ENCODE data around the gene SCN10A.

The SCN10A gene

DNA sequence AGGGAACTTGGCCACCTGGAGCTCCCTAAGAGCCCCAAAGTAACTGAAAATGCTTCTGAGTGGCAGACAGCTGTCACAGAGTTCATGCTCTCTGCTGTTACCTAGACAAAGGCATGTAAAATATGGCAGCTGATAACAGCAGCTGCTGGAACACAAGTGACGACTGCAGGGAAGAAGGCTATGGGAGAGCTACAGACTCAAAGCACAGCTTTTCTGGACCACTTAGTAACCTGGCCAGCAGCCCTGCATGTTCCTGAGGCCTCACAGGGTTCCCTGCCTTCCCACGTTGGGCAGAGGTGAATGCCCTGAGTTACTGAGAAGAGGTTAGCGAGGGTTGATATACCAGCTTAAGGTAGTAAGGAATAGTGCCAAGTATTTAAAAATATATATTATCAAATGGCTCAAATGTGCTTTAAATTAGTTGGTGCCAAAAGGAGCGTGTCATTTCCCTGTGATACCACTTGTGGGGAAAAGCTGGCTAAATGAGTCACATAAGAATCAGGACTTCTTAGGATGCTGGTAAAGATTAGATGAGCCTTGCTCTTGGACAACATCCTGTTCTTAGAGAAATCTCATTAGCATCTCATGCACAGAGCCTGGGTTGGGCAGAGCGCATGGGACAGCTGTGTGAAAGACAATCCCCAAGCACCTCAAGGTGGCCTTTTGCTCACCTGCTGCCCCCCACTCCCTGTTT is 90.1 kb downstream of the SCN10A start:
- Histone ChIP-seq H3K56ac (ENCODE audit: low read length) (no peak overlapping the region), H3K4ac (ENCODE audit: low read depth, low read length) (no peak overlapping the region), H2BK15ac (replicated peaks; ENCODE audit: low read depth) (no peak overlapping the region), H3K36me3 (ENCODE audit: control insufficient read depth, insufficient read depth, low read length) (no peaks in the 10 kb centered on the region), H2BK5ac (ENCODE audit: low read length) (no peak overlapping the region), H4K8ac (ENCODE audit: low read depth, low read length) (no peak overlapping the region), H3K27me3 (ENCODE audit: insufficient read depth, low read length, poor library complexity) (no peaks in the 10 kb centered on the region), H3K4me3 (ENCODE audit: low read length) (no peak overlapping the region), H3K4me2 (ENCODE audit: low read length) (no peak overlapping the region), H3K79me2 (ENCODE audit: control insufficient read depth, insufficient read depth, low read length) (no peaks in the 10 kb centered on the region), H3K23ac (ENCODE audit: low read length) (no peak overlapping the region), H3K18ac (ENCODE audit: low read length) (no peak overlapping the region), H2BK120ac (ENCODE audit: low read depth, low read length) (no peak overlapping the region), H3K9ac (ENCODE audit: low read length) (no peak overlapping the region), H3K4me1 (ENCODE audit: control insufficient read depth, low read depth, low read length) (no peaks in the 10 kb centered on the region), H3K27ac (ENCODE audit: low read depth, low read length) (no peak overlapping the region), H2AK5ac (ENCODE audit: low read length) (no peak overlapping the region), H3K79me1 (ENCODE audit: low read length) (no peaks in the 10 kb centered on the region), H4K5ac (ENCODE audit: low read length) (no peak overlapping the region)
- peak; percentile 7 for DNase-seq
- WGBS (ENCODE audit: extremely low coverage, insufficient coverage, low lambda C conversion rate), result no CpG with 5 or more reads among the region's 5 CpGs

DNA sequence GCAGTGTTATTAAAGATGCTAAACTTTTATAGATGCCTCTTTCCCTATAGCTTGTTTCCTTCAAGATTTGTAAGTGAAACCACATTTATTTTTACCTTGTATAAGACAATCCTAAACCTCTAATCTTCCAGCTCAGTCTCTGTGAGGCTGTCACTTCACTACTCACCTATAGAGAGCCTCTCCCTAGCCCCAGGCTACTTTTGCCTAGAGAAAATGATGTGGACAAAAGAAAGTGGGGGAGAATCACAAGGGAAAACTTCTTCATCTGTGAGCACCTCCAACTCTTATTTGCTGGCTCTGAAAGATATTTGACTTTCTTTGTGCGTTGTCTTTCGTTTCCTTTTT is 91.7 kb downstream of the SCN10A start:
- no peak overlapping the region for H2BK5ac ChIP-seq (ENCODE audit: low read length)
- no peak overlapping the region for H2BK15ac ChIP-seq (replicated peaks; ENCODE audit: low read depth)
- H3K23ac ChIP-seq (ENCODE audit: low read length), result no peak overlapping the region
- no CpG with 5 or more reads among the region's 2 CpGs for WGBS (ENCODE audit: extremely low coverage, insufficient coverage, low lambda C conversion rate)
- DNase-seq, result no peak
- no peak overlapping the region for H4K5ac ChIP-seq (ENCODE audit: low read length)
- no peak overlapping the region for H3K4me2 ChIP-seq (ENCODE audit: low read length)
- H3K56ac ChIP-seq (ENCODE audit: low read length), result no peak overlapping the region
- no peak overlapping the region for H2AK5ac ChIP-seq (ENCODE audit: low read length)
- H3K9ac ChIP-seq (ENCODE audit: low read length), result no peak overlapping the region
- no peaks in the 10 kb centered on the region for H3K79me1 ChIP-seq (ENCODE audit: low read length)
- no peak overlapping the region for H3K4me3 ChIP-seq (ENCODE audit: low read length)
- no peak overlapping the region for H4K8ac ChIP-seq (ENCODE audit: low read depth, low read length)
- H2BK120ac ChIP-seq (ENCODE audit: low read depth, low read length), result no peak overlapping the region
- H3K27me3 ChIP-seq (ENCODE audit: insufficient read depth, low read length, poor library complexity), result no peaks in the 10 kb centered on the region
- no peaks in the 10 kb centered on the region for H3K79me2 ChIP-seq (ENCODE audit: control insufficient read depth, insufficient read depth, low read length)
- no peak overlapping the region for H3K27ac ChIP-seq (ENCODE audit: low read depth, low read length)
- H3K36me3 ChIP-seq (ENCODE audit: control insufficient read depth, insufficient read depth, low read length), result no peaks in the 10 kb centered on the region
- H3K4ac ChIP-seq (ENCODE audit: low read depth, low read length), result no peak overlapping the region
- H3K18ac ChIP-seq (ENCODE audit: low read length), result no peak overlapping the region
- H3K4me1 ChIP-seq (ENCODE audit: control insufficient read depth, low read depth, low read length), result no peaks in the 10 kb centered on the region

DNA sequence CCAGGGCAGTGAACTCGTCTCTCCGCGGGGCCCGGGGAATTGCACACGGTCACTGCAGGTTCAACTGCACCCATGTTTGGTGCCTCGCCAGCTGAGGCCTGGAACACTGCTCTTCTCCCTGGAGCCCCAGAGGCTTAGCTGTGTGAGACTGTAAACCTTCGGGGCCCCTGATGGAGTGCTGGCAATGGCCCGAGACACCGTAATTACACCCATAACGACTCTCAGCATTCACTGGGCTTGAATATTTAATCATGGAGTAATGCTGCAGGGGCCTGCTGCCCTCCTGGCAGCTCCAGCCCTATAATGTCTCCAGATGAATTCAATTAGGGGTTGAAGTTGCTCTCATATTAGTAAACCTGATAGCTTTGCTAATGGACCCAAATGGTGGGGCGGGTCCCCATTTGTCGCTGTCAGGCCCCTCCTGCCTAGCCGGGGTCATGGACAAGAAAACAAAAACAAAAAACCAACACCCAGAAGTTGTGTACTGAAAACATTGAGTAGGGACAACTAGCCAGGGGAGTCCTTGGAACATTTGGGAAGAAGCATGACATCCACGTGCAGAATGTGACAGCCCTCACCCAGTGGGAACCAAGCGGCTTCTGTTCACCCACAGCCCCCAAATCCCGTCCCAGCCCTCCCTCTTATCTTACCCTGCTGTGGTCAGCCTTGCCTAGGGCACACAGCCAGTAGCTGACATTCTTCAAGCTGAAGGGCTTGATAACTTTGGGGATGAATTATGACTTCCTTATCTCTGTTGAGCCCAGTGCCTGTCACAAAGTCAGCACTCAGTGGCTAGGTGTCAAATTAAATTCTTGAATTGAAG is 92.2 kb downstream of the SCN10A start:
- no peak overlapping the region for H2BK5ac ChIP-seq (ENCODE audit: low read length)
- no peak overlapping the region for H3K4me2 ChIP-seq (ENCODE audit: low read length)
- no peak overlapping the region for H2AK5ac ChIP-seq (ENCODE audit: low read length)
- H3K56ac ChIP-seq (ENCODE audit: low read length), result no peak overlapping the region
- WGBS (ENCODE audit: extremely low coverage, insufficient coverage, low lambda C conversion rate), result no CpG with 5 or more reads among the region's 16 CpGs
- no peaks in the 10 kb centered on the region for H3K79me2 ChIP-seq (ENCODE audit: control insufficient read depth, insufficient read depth, low read length)
- H3K9ac ChIP-seq (ENCODE audit: low read length), result no peak overlapping the region
- no peaks in the 10 kb centered on the region for H3K79me1 ChIP-seq (ENCODE audit: low read length)
- H3K18ac ChIP-seq (ENCODE audit: low read length), result no peak overlapping the region
- no peak overlapping the region for H3K4ac ChIP-seq (ENCODE audit: low read depth, low read length)
- H3K36me3 ChIP-seq (ENCODE audit: control insufficient read depth, insufficient read depth, low read length), result no peaks in the 10 kb centered on the region
- no peak overlapping the region for H3K27ac ChIP-seq (ENCODE audit: low read depth, low read length)
- no peak overlapping the region for H2BK120ac ChIP-seq (ENCODE audit: low read depth, low read length)
- no peak overlapping the region for H3K4me3 ChIP-seq (ENCODE audit: low read length)
- H3K23ac ChIP-seq (ENCODE audit: low read length), result no peak overlapping the region
- no peaks in the 10 kb centered on the region for H3K4me1 ChIP-seq (ENCODE audit: control insufficient read depth, low read depth, low read length)
- H2BK15ac ChIP-seq (replicated peaks; ENCODE audit: low read depth), result no peak overlapping the region
- H4K8ac ChIP-seq (ENCODE audit: low read depth, low read length), result no peak overlapping the region
- peak; percentile 31 for DNase-seq
- no peak overlapping the region for H4K5ac ChIP-seq (ENCODE audit: low read length)
- no peaks in the 10 kb centered on the region for H3K27me3 ChIP-seq (ENCODE audit: insufficient read depth, low read length, poor library complexity)

GRCh38 chr3:38722781-38723568 is 93.0 kb downstream of the SCN10A start:
- H3K9ac ChIP-seq (ENCODE audit: low read length), result no peak overlapping the region
- no peak overlapping the region for H4K5ac ChIP-seq (ENCODE audit: low read length)
- H3K27me3 ChIP-seq (ENCODE audit: insufficient read depth, low read length, poor library complexity), result no peaks in the 10 kb centered on the region
- no peak overlapping the region for H3K4me3 ChIP-seq (ENCODE audit: low read length)
- H3K56ac ChIP-seq (ENCODE audit: low read length), result no peak overlapping the region
- H3K4me1 ChIP-seq (ENCODE audit: control insufficient read depth, low read depth, low read length), result no peaks in the 10 kb centered on the region
- H2BK120ac ChIP-seq (ENCODE audit: low read depth, low read length), result no peak overlapping the region
- H3K79me2 ChIP-seq (ENCODE audit: control insufficient read depth, insufficient read depth, low read length), result no peaks in the 10 kb centered on the region
- no peak overlapping the region for H2AK5ac ChIP-seq (ENCODE audit: low read length)
- no peak overlapping the region for H3K4me2 ChIP-seq (ENCODE audit: low read length)
- no peaks in the 10 kb centered on the region for H3K79me1 ChIP-seq (ENCODE audit: low read length)
- no CpG with 5 or more reads among the region's 12 CpGs for WGBS (ENCODE audit: extremely low coverage, insufficient coverage, low lambda C conversion rate)
- no peak overlapping the region for H2BK15ac ChIP-seq (replicated peaks; ENCODE audit: low read depth)
- H3K27ac ChIP-seq (ENCODE audit: low read depth, low read length), result no peak overlapping the region
- H3K23ac ChIP-seq (ENCODE audit: low read length), result no peak overlapping the region
- H3K18ac ChIP-seq (ENCODE audit: low read length), result no peak overlapping the region
- no peak overlapping the region for H3K4ac ChIP-seq (ENCODE audit: low read depth, low read length)
- no peak overlapping the region for H4K8ac ChIP-seq (ENCODE audit: low read depth, low read length)
- DNase-seq, result no peak
- no peak overlapping the region for H2BK5ac ChIP-seq (ENCODE audit: low read length)
- H3K36me3 ChIP-seq (ENCODE audit: control insufficient read depth, insufficient read depth, low read length), result no peaks in the 10 kb centered on the region

DNA sequence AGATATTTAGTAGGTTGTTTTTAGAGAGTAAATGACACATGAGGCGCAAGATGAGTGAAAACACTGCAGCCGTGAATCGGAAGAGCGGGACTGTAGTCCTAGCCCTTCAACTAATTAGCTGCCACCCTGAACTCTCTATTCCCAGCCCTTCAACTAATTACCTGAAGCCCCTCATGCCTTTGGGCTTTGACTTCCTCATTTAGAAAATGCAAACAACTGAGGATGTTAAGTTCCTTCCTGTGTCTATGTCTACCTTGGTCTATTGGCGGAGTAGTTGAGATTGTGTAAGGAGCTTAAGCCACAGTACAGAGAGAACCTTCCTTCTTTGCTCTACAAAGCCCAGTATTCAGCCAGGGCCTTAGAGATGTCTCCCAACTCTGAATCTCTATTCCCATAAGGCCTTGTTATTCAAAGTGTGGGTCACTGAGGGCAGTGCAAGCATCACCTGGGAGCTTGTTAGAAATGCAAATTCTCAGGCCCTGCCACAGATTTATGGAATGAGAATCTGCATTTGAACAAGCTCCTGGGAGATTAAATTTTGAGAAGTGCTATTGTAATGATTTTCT is 94.7 kb downstream of the SCN10A start:
- Histone ChIP-seq H2BK15ac (replicated peaks; ENCODE audit: low read depth) (no peak overlapping the region), H3K36me3 (ENCODE audit: control insufficient read depth, insufficient read depth, low read length) (no peaks in the 10 kb centered on the region), H3K9ac (ENCODE audit: low read length) (no peak overlapping the region), H3K27me3 (ENCODE audit: insufficient read depth, low read length, poor library complexity) (no peaks in the 10 kb centered on the region), H3K23ac (ENCODE audit: low read length) (no peak overlapping the region), H3K4me3 (ENCODE audit: low read length) (no peak overlapping the region), H3K18ac (ENCODE audit: low read length) (no peak overlapping the region), H4K8ac (ENCODE audit: low read depth, low read length) (no peak overlapping the region), H3K27ac (ENCODE audit: low read depth, low read length) (no peak overlapping the region), H3K4me1 (ENCODE audit: control insufficient read depth, low read depth, low read length) (no peaks in the 10 kb centered on the region), H3K79me2 (ENCODE audit: control insufficient read depth, insufficient read depth, low read length) (no peaks in the 10 kb centered on the region), H2BK5ac (ENCODE audit: low read length) (no peak overlapping the region), H3K4me2 (ENCODE audit: low read length) (no peak overlapping the region), H2AK5ac (ENCODE audit: low read length) (no peak overlapping the region), H3K4ac (ENCODE audit: low read depth, low read length) (no peak overlapping the region), H3K56ac (ENCODE audit: low read length) (no peak overlapping the region), H4K5ac (ENCODE audit: low read length) (no peak overlapping the region), H3K79me1 (ENCODE audit: low read length) (no peaks in the 10 kb centered on the region), H2BK120ac (ENCODE audit: low read depth, low read length) (no peak overlapping the region)
- no peak for DNase-seq
- WGBS (ENCODE audit: extremely low coverage, insufficient coverage, low lambda C conversion rate), result no CpG with 5 or more reads among the region's 5 CpGs
